ENCODE measurements around the gene MED22. TPM values are rescaled to one million over a fixed set of nuclear protein-coding genes. Genes with fewer than 3 reads are reported as not detected.

The MED22 gene
- total and polyA plus RNA-seq, 2 donors from 2014 or later = 24.6 to 32.7 TPM

DNA sequence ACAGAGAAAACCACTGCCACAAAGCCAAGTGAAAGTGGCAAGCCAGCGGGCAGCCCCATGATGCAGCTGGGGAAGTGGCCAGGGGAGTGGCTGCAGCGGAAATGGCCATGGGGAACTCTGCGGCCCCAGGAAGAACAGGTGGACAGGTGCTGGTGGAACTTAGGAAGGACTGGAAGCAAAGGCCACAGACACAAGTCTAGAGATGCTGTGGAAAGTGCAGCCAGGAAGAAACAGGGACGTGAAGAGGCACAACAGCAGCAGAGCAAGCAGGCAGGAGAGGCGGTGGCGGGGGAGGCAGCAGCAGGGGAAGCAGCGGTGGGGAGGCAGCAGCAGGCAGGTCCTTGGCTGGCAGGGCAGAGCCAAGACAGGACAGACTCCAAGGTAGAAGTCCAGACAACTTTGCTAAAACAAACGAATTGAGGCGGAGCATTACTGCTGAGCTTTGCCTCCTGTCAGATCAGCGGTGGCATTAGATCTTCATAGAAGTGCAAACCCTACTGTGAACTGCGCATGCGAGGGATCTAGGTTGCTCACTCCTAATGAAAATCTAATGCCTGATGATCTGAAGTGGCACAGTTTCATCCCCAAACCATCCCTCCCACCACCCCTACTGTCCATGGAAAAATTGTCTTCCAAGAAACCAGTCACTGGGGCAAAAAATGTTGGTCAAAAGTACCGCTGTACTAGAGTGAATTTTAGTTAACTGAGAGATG is 23.8 kb downstream of the MED22 start:
- Histone ChIP-seq H3K27ac (ENCODE audit: low read depth in 2 of 2, low read length in 2 of 2) (no peak overlapping the region), H3K9ac (ENCODE audit: low read length in 3 of 3) (no peak overlapping the region), H3K36me3 (ENCODE audit: control insufficient read depth in 2 of 3, insufficient read depth in 3 of 3, low read length in 3 of 3) (no peaks in the 10 kb centered on the region), H3K9me3 (ENCODE audit: control insufficient read depth in 2 of 3, insufficient read depth in 1 of 3, low read length in 3 of 3) (no peaks in the 10 kb centered on the region), H3K27me3 (ENCODE audit: control insufficient read depth, insufficient read depth, low read length) (no peaks in the 10 kb centered on the region), H3K4me3 (ENCODE audit: low read length in 3 of 3) (no peak overlapping the region), H3K4me1 (ENCODE audit: control insufficient read depth in 2 of 3, insufficient read depth in 2 of 3, low read depth in 1 of 3, low read length in 3 of 3) (peaks cover 0 to 3% (median 0%) of the 10 kb centered on the region in 3 donors)
- TF ChIP-seq, protein P1, sequence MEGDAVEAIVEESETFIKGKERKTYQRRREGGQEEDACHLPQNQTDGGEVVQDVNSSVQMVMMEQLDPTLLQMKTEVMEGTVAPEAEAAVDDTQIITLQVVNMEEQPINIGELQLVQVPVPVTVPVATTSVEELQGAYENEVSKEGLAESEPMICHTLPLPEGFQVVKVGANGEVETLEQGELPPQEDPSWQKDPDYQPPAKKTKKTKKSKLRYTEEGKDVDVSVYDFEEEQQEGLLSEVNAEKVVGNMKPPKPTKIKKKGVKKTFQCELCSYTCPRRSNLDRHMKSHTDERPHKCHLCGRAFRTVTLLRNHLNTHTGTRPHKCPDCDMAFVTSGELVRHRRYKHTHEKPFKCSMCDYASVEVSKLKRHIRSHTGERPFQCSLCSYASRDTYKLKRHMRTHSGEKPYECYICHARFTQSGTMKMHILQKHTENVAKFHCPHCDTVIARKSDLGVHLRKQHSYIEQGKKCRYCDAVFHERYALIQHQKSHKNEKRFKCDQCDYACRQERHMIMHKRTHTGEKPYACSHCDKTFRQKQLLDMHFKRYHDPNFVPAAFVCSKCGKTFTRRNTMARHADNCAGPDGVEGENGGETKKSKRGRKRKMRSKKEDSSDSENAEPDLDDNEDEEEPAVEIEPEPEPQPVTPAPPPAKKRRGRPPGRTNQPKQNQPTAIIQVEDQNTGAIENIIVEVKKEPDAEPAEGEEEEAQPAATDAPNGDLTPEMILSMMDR (IDR thresholded peaks at IDR 0.05; ENCODE audit: borderline replicate concordance, extremely low read depth, insufficient read depth) = no peak
- DNase-seq = peak in 1 of 5 donors; percentile 43
- intact Hi-C loops (cut with DNase I) = no loop called here
- FAIRE-seq = no peak

DNA sequence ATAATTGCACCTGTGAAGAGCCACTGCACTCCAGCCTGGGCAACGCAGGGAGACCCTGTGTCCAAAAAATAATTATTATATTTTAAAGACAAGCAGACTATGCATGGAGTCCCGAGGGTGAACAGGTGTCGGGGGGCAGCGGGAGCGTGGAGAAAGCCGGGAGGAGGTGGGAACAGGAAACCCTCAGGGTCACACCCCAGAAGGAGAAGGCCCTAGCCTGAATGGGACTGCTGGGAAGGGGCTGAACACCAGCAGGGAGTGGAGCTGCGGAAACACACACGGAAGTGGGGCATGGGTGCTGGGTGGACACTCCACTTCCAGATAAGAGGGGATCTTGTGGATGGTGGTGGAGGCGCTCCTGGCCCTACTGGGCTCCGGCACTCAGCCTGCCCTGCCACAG is 24.7 kb downstream of the MED22 start:
- Histone ChIP-seq H3K4me1 (ENCODE audit: control insufficient read depth in 2 of 3, insufficient read depth in 2 of 3, low read depth in 1 of 3, low read length in 3 of 3) (no peaks in the 10 kb centered on the region), H3K9ac (ENCODE audit: low read length in 3 of 3) (no peak overlapping the region), H3K27ac (ENCODE audit: low read depth in 2 of 2, low read length in 2 of 2) (no peak overlapping the region), H3K36me3 (ENCODE audit: control insufficient read depth in 2 of 3, insufficient read depth in 3 of 3, low read length in 3 of 3) (no peaks in the 10 kb centered on the region), H3K27me3 (ENCODE audit: control insufficient read depth, insufficient read depth, low read length) (no peaks in the 10 kb centered on the region), H3K4me3 (ENCODE audit: low read length in 3 of 3) (no peak overlapping the region), H3K9me3 (ENCODE audit: control insufficient read depth in 2 of 3, insufficient read depth in 1 of 3, low read length in 3 of 3) (no peaks in the 10 kb centered on the region)
- TF ChIP-seq, protein P1 (IDR thresholded peaks at IDR 0.05; ENCODE audit: borderline replicate concordance, extremely low read depth, insufficient read depth) = no peak
- peak in 1 of 5 donors; percentile 41 for DNase-seq
- intact Hi-C loops (cut with DNase I) = no loop called here
- no peak for FAIRE-seq

DNA sequence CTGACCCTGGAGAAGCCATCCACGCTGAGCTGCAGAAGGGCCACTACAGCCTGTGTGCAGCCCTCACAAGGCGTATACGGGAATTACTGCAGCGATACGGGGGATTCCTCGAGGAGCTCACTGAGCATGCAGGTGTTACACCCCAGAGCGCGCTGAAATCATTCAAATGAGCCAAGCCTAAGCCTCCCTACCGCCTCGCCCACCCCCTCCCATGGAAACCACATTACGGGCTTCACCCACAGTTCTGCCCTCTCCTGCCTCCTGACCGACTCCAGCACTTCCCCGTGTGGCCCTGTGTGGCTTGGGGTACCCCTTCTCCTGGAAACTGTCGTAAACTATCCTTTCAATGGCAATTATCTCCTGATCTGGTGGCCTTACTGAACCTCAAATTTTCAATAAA is 25.2 kb downstream of the MED22 start:
- Histone ChIP-seq H3K4me3 (ENCODE audit: low read length in 3 of 3) (no peak overlapping the region), H3K36me3 (ENCODE audit: control insufficient read depth in 2 of 3, insufficient read depth in 3 of 3, low read length in 3 of 3) (no peaks in the 10 kb centered on the region), H3K9me3 (ENCODE audit: control insufficient read depth in 2 of 3, insufficient read depth in 1 of 3, low read length in 3 of 3) (no peaks in the 10 kb centered on the region), H3K4me1 (ENCODE audit: control insufficient read depth in 2 of 3, insufficient read depth in 2 of 3, low read depth in 1 of 3, low read length in 3 of 3) (no peaks in the 10 kb centered on the region), H3K27me3 (ENCODE audit: control insufficient read depth, insufficient read depth, low read length) (no peaks in the 10 kb centered on the region), H3K9ac (ENCODE audit: low read length in 3 of 3) (no peak overlapping the region), H3K27ac (ENCODE audit: low read depth in 2 of 2, low read length in 2 of 2) (no peak overlapping the region)
- no peak for FAIRE-seq
- TF ChIP-seq, protein P1 (IDR thresholded peaks at IDR 0.05; ENCODE audit: borderline replicate concordance, extremely low read depth, insufficient read depth) = no peak
- peak in 1 of 5 donors; percentile 31 for DNase-seq
- intact Hi-C loops (cut with DNase I) = no loop called here

All from kidney (tissue), 14 donors.